HG02973 (cell line): ENCODE data around the gene OR5B21.

Experiments used
- ATAC-seq: cut with Tn5 transposase; IDR thresholded peaks from one replicate; pipeline ENCODE4 v1.9.1; 2021; ENCODE audit warnings: moderate library complexity; ENCODE audit not compliant: unreplicated experiment

OR5B21 gene

DNA sequence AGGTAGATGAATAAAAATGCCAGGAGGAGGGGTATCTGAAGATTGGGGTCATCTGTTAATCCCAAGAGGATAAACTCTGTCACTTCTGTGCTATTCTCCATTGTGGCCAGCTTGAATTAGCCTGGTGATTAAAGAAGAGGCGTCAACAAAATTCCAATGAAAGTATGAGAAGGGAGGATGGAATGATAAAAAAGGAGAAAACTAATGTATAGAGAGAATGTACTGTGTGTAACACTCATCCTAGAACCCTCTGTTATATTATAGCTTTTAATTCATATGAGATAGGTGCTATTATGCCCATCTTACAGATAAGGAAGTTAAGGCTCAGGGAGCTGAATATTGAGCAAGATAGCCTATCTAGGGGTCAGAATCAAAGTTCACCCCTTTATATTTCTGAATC, at the start of gene OR5B21:
Gene OR5B21 (minus strand): TSS at position 101 of the 400 bp plus-strand sequence. CDS start 0 bp downstream, at position 101.
- no peak for ATAC-seq

- no peak for ATAC-seq
These were observed 41.7 kb upstream of the OR5B21 start for GRCh38 chr11:58549644-58550043.

- ATAC-seq = no peak
These were observed 38.9 kb upstream of the OR5B21 start for GRCh38 chr11:58546841-58547240.

DNA sequence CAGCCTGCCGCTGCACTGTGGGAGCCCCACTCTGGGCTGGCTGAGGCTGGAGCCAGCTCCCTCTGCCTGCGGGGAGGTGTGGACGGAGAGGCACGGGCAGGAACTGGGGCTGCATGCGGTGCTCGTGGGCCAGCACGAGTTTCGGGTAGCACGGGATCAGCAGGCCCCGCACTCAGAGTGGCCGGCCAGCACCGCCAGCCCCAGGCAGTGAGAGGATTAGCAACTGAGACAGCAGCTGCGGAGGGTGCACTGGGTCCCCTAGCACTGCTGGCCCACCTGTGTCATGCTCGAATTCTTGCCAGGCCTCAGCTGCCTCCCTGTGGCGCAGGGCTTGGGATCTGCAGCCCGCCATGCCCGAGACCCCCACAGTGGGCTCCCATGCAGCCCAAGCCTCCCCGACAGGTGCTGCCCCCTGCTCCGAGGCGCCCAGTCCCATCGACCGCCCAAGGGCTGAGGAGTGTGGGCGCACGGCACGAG, 24.0 kb upstream of the OR5B21 start:
- ATAC-seq = no peak

GRCh38 chr11:58530236-58530635, 22.3 kb upstream of the OR5B21 start:
- no peak for ATAC-seq

DNA sequence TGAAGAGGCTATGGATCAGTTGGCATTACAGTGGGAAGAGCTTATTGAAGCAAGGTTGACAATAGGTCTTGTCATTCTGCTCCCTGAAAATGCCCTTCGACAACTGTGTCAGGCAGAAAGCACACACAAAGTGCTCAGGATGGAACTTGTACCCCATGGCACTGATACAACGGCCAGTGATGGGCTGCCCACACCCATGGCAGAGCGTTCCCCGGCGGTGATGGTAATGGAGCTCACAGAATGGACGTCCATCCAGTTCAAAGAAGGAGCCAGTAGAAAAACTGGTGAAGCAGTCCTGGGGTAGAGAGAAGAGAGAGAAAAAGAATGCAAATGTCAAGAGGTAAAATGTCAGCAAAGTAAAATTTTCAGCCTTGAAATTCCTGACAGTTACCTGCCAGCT, 19.5 kb upstream of the OR5B21 start:
- no peak for ATAC-seq

DNA sequence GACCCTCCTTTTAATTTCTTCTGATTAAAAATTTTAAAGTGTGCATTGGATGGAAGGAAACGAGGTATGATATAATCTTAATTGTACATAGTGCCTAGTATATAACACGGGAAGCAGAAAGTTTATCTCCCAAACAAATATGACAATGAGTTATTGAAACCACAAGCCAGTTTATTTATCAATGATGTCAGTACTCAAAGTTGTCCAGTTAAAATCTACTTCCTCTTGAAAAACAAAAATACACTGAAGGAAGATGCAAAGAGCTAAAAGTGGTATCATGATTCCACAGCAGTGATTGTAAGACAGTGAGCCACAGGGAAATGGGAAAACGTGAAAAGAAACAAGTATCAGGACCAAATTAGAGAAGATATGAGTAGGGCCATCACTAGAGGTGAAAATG, 18.8 kb upstream of the OR5B21 start:
- ATAC-seq = no peak

DNA sequence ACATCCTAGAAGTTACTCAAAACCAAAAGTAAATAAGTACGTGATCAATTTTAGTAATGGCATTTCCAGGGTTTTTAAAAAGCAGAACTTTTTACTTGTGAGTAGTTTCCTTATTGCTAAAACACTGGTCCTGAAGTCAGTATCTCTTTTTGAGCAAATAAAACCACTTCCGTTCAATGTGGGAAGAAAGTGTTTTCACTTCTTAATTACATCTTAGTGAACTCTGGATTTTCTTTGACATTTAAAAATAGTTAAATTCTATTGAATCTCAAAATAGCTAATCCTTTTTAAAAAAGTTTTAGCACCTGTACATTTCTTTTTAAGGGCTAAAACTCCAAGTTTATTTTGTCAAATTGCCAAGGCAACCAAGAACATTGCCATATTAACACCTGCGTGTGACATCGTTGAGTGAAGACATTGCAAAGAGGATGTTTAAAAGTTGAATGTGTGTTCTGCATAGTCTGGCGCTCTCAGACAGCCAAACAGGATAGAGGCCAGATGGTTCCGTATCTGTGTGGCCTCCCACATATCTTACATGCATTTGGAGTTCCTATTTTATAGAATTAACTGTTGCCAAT, 17.2 kb upstream of the OR5B21 start:
- ATAC-seq = peak; percentile 82

DNA sequence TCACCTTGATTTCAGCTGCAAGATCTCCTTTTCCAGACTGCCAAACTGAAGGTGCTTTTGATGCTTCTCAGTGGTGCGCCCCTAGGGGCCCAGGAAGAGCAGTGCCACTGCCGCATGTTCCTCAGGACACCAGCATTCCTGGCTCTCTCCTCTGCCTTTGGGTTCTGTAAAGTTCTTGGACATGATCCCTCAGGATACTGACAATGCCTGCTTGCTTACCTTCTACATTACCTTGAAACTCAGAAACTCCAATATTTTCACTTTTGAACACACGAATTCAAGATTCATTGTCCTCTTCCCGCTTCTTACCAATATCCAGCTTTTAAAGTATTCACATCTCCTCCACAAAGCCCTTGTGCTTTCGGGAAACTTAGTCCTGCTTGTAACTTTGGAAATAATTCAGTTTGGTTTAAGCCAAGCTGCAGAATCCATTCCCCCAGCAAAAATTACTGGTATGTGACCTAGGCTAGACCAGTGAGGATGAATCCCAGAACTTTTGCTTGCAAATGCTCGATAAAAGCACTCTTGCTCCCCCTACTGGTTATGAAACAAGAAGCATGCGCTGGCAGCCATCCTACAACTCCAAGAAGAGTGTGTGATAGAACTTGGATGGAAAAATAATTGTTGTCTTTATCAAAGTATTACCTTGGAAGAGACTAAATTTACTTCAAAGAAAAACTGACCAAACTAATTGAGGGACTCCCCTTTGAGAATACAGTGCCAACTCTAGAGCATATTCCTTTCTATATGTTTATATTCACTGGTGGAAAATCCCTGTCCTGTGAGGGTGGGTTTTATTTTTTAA, 16.5 kb upstream of the OR5B21 start:
- ATAC-seq = peak; percentile 31

- peak; percentile 72 for ATAC-seq
These were observed 6.0 kb upstream of the OR5B21 start for GRCh38 chr11:58513747-58514367.

DNA sequence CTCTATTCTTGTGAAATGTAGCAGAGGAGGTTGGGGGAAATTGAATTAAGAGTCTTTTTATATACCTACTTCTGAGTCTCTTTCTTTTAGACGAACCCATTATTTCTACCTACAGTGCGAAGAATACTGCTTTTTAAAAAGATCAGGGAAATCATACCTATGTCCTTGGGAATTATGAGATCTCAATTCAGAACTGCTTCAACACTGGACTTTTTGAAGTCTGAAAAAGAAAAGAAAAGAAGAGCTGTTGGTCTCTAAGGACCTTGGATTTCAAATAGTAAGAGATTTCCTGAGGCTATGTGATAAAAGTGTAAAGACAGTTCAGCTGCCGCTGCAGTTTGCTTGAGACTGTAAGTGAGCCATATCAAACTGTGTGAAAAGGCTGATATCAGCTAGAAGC, 3.7 kb upstream of the OR5B21 start:
- ATAC-seq = no peak

DNA sequence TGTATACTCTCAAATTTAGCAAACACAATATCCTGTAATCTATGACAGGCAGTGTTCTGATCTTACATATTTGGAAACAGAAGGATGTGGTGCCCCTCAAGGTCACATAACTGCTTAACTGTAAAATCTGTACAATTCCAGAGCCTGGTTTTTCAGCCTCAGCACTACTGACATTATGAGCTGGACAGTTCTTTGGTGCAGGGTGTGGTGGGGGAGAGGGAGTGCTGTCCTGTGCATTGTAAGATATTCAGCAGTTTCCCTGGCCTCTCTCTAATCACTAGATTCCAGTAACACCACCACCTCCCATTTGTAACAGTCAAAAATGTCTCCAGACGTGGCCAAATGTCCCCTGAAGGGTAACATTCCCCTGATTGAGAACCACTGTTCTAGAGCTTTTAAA, 1.8 kb upstream of the OR5B21 start:
- no peak for ATAC-seq

GRCh38 chr11:58508814-58509213, 909 bp upstream of the OR5B21 start:
- ATAC-seq = no peak

DNA sequence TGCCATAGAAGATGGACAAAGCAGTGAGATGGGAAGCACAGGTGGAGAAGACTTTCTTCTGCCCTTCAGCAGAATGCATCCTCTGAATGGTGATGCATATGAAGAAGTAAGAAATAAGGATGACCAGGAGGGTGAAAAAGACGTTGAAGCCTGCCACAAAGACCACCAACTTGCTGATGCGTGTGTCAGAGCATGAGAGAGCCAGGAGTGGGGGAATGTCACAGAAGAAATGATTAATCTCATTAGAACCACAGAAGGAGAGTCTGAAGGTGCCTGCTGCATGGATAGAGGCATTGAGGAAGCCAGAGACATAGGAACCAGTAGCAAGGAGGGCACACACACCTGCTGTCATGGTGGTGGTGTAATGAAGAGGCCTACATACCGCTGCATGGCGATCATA, 550 bp downstream of the OR5B21 start:
- ATAC-seq = no peak

- no peak for ATAC-seq
These were observed 970 bp downstream of the OR5B21 start for GRCh38 chr11:58506935-58507334.

- ATAC-seq = no peak
These were observed 2.1 kb downstream of the OR5B21 start for GRCh38 chr11:58505849-58506248.

DNA sequence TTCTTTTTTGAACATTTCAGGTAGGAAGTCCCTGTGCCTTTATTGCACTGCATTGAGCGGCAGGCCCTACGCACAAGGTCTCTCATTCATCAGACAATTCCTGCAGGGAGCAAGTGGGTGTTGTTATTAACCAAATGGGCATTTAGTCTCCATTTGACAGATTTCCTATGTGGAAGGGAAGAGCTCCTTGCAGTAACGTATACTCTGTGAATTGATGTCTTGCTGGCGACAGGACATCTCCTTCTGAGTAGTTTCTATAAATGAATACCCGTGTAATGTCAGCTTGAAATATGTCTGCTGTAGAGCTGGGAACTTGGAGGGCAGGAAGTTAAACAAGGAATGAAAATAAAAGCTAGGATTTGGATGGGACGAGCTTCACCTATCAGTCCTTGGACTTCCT, 3.7 kb downstream of the OR5B21 start:
- no peak for ATAC-seq

GRCh38 chr11:58503361-58503856, 4.5 kb downstream of the OR5B21 start:
- ATAC-seq = peak; percentile 97

GRCh38 chr11:58502004-58502403, 5.9 kb downstream of the OR5B21 start:
- no peak for ATAC-seq

- no peak for ATAC-seq
These were observed 9.4 kb downstream of the OR5B21 start for GRCh38 chr11:58498464-58498863.

- ATAC-seq = no peak
These were observed 10.0 kb downstream of the OR5B21 start for GRCh38 chr11:58497951-58498350.

GRCh38 chr11:58495906-58496305, 12.0 kb downstream of the OR5B21 start:
- ATAC-seq = no peak
